H9 (cell line): ENCODE results near the gene SLC9A1. TPM values are rescaled to one million over a fixed set of nuclear protein-coding genes. Genes with fewer than 3 reads are reported as not detected.

Source experiments
- DNase-seq: peaks from one replicate; pipeline ENCODE4 v3.0.0-alpha.2; 2017
- H2AFZ ChIP-seq: one replicate; pipeline ENCODE4 v1.6.1; 2013; ENCODE audit warnings: mild to moderate bottlenecking, low read length, control low read depth, moderate library complexity
- H2AK5ac ChIP-seq: 2 replicates; pipeline ENCODE4 v1.6.1; 2013; ENCODE audit warnings: low read length, control low read depth, mixed read lengths; ENCODE audit not compliant: insufficient read length
- H2BK120ac ChIP-seq: one replicate; pipeline ENCODE4 v1.6.1; 2013; ENCODE audit warnings: low read depth, mild to moderate bottlenecking, low read length, control low read depth, inconsistent platforms; ENCODE audit not compliant: poor library complexity, severe bottlenecking
- H2BK12ac ChIP-seq: 2 replicates; pipeline ENCODE4 v1.6.1; 2013; ENCODE audit warnings: low read length, control low read depth, mixed read lengths, low read depth; ENCODE audit not compliant: insufficient read length
- H2BK15ac ChIP-seq: 2 replicates; pipeline ENCODE4 v1.6.1; 2013; ENCODE audit warnings: low read depth, low read length, control low read depth
- H2BK20ac ChIP-seq: one replicate; pipeline ENCODE4 v1.6.1; 2013; ENCODE audit warnings: low read depth, mild to moderate bottlenecking, low read length, control low read depth, inconsistent platforms; ENCODE audit not compliant: poor library complexity, severe bottlenecking
- H2BK5ac ChIP-seq: 2 replicates; pipeline ENCODE4 v1.6.1; 2013; ENCODE audit warnings: low read length, control low read depth, mixed read lengths; ENCODE audit not compliant: insufficient read length
- H3K14ac ChIP-seq: 2 replicates; pipeline ENCODE4 v1.6.1; 2013; ENCODE audit warnings: low read length, control low read depth; ENCODE audit not compliant: insufficient read depth
- H3K18ac ChIP-seq: 2 replicates; pipeline ENCODE4 v1.6.1; 2013; ENCODE audit warnings: low read depth, mild to moderate bottlenecking, mixed read lengths, low read length, control low read depth; ENCODE audit not compliant: insufficient read length
- H3K23ac ChIP-seq: 2 replicates; pipeline ENCODE4 v1.6.1; 2013; ENCODE audit warnings: low read length, control low read depth, mixed read lengths, low read depth; ENCODE audit not compliant: insufficient read length
- H3K23me2 ChIP-seq: 2 replicates; pipeline ENCODE4 v1.6.1; 2013; ENCODE audit warnings: low read depth, mild to moderate bottlenecking, mixed read lengths, low read length, control low read depth; ENCODE audit not compliant: insufficient read length, poor library complexity, severe bottlenecking
- H3K27ac ChIP-seq: 2 replicates; pipeline ENCODE4 v1.5.1; 2013; ENCODE audit warnings: low read length, control low read depth, mixed read lengths, low read depth; ENCODE audit not compliant: insufficient read length
- H3K27me3 ChIP-seq: 2 replicates; pipeline ENCODE4 v1.6.1; 2013; ENCODE audit warnings: low read length, control low read depth, inconsistent platforms; ENCODE audit not compliant: insufficient read depth
- H3K4ac ChIP-seq: 2 replicates; pipeline ENCODE4 v1.6.1; 2013; ENCODE audit warnings: low read depth, mild to moderate bottlenecking, control low read depth, inconsistent platforms, low read length, moderate library complexity
- H3K4me1 ChIP-seq: 2 replicates; pipeline ENCODE4 v1.6.1; 2013; ENCODE audit warnings: low read length, control low read depth, inconsistent platforms; ENCODE audit not compliant: insufficient read depth
- H3K4me2 ChIP-seq: 2 replicates; pipeline ENCODE4 v1.6.1; 2013; ENCODE audit warnings: low read length, control low read depth, mixed read lengths; ENCODE audit not compliant: insufficient read length, insufficient read depth
- H3K56ac ChIP-seq: 2 replicates; pipeline ENCODE4 v1.6.1; 2013; ENCODE audit warnings: low read depth, mild to moderate bottlenecking, mixed read lengths, low read length, control low read depth; ENCODE audit not compliant: insufficient read length
- H3K79me1 ChIP-seq: 2 replicates; pipeline ENCODE4 v1.6.1; 2013; ENCODE audit warnings: low read depth, mild to moderate bottlenecking, moderate library complexity, low read length, control low read depth, inconsistent platforms; ENCODE audit not compliant: insufficient read depth, poor library complexity, severe bottlenecking
- H3K79me2 ChIP-seq: 2 replicates; pipeline ENCODE4 v1.6.1; 2013; ENCODE audit warnings: low read length, control low read depth, inconsistent platforms; ENCODE audit not compliant: insufficient read depth
- H3K9ac ChIP-seq: 2 replicates; pipeline ENCODE4 v1.6.1; 2013; ENCODE audit warnings: low read length, control low read depth, mixed read lengths; ENCODE audit not compliant: insufficient read length; ENCODE audit errors: extremely low read depth
- H3K9me3 ChIP-seq: one replicate; pipeline ENCODE4 v1.6.1; 2013; ENCODE audit warnings: low read depth, low read length, inconsistent platforms; ENCODE audit not compliant: control insufficient read depth
- H3T11ph ChIP-seq: one replicate; pipeline ENCODE4 v1.6.1; 2013; ENCODE audit warnings: mild to moderate bottlenecking, low read length, control low read depth, inconsistent platforms
- H4K20me1 ChIP-seq: one replicate; pipeline ENCODE4 v1.6.1; 2013; ENCODE audit not compliant: control insufficient read depth, insufficient read length, insufficient read depth
- H4K5ac ChIP-seq: 2 replicates; pipeline ENCODE4 v1.6.1; 2013; ENCODE audit warnings: low read depth, mild to moderate bottlenecking, mixed read lengths, low read length, control low read depth; ENCODE audit not compliant: insufficient read length
- H4K8ac ChIP-seq: replicated peaks from 2 replicates; pipeline ENCODE4 v1.6.1; 2013; ENCODE audit warnings: low read length, control low read depth, mixed read lengths, low read depth; ENCODE audit not compliant: insufficient read length
- H4K91ac ChIP-seq: 2 replicates; pipeline ENCODE4 v1.6.1; 2013; ENCODE audit warnings: low read depth, mild to moderate bottlenecking, moderate library complexity, mixed read lengths, low read length, control low read depth; ENCODE audit not compliant: insufficient read length
- H3K27ac Mint-ChIP-seq, 3 experiments: 2 replicates in 2 of 3; 3 replicates in 1 of 3; pipeline ENCODE4 v1.8.0; 2020 to 2021; ENCODE audit warnings: mixed read lengths in 3 of 3, mild to moderate bottlenecking in 1 of 3, moderate library complexity in 1 of 3
- H3K27me3 Mint-ChIP-seq: 2 replicates; pipeline ENCODE4 v1.8.0; 2021; ENCODE audit warnings: low read depth, mild to moderate bottlenecking, moderate library complexity, mixed read lengths
- H3K36me3 Mint-ChIP-seq, 3 experiments: 2 replicates in 2 of 3; 3 replicates in 1 of 3; pipeline ENCODE4 v1.8.0; 2020 to 2021; ENCODE audit warnings: low read depth in 3 of 3, mixed read lengths in 3 of 3; ENCODE audit not compliant: insufficient read depth in 1 of 3
- H3K4me1 Mint-ChIP-seq, 2 experiments: 2 replicates each; pipeline ENCODE4 v1.8.0; 2020; ENCODE audit warnings: mixed read lengths in 2 of 2
- H3K4me3 Mint-ChIP-seq, 2 experiments: 2 replicates in 1 of 2; 3 replicates in 1 of 2; pipeline ENCODE4 v1.8.0; 2020 to 2021; ENCODE audit warnings: mild to moderate bottlenecking in 2 of 2, mixed read lengths in 2 of 2, moderate library complexity in 1 of 2
- H3K9me3 Mint-ChIP-seq, 2 experiments: 2 replicates in 1 of 2; 3 replicates in 1 of 2; pipeline ENCODE4 v1.8.0; 2020; ENCODE audit warnings: mild to moderate bottlenecking in 2 of 2, mixed read lengths in 2 of 2, moderate library complexity in 1 of 2
- WGBS: extraction: QIAGEN DNeasy Blood & Tissue Kit; methylation state at CpG from one replicate; pipeline ENCODE4 v1.1.7; 2013; ENCODE audit warnings: missing lambda C conversion rate, low lambda C conversion rate, mixed read lengths; ENCODE audit not compliant: insufficient read length; ENCODE audit errors: extremely low coverage; 5-methylcytosine and 5-hydroxymethylcytosine counted together
- total RNA-seq: library from RNA; stranded (reverse); gene quantifications from 2 replicates; pipeline ENCODE4 v1.2.1, GENCODE V29; 2021
- TF ChIP-seq, protein P1 (sequence below): fragments of 200-600 bp; sonication (generic); conservative IDR thresholded peaks from 3 replicates; pipeline ENCODE4 v1.8.0; 2021; ENCODE audit warnings: antibody characterized with exemption, mild to moderate bottlenecking

The SLC9A1 gene
- total RNA-seq, 1 experiment from 2014 or later = 20.8 TPM

DNA sequence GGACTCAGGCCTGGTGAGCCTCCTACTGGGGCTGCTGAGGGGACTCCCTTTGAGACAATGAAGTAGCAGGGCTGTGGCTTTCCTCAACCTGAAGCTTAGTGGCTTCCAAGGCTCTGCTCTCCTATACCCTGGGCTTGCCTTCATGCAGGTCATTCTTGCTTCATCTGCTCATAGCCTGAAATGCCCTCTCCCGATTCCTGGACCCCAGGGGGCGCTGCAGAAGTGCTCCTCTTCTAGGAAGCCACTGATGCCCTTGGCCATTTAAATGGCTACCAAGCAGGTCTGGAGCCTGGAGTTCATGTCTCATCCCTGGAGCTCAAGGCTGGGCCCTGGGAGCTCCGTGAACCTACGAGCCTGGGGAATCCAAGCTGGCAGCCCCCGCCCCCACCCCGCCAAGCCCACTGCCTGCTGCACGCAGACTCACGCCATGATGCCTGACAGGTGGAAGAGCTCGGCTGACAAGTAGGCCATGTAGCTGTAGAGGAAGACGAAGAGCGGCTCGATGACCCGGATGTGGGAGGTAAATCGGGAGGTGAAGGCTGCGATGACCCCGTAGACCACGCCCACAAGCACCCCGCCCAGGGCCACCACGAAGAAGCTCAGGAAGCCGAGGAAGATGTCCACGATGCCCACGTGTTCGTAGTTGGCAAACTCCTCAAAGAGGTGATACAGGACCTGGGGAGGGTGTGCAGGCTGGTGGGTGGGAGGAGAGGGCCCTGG, 45.7 kb downstream of the SLC9A1 start:
- Histone ChIP-seq H3K18ac (no peak overlapping the region), H4K91ac (no peak overlapping the region), H2BK20ac (no peak overlapping the region), H3K9me3 (no peaks in the 10 kb centered on the region), H3K79me1 (no peaks in the 10 kb centered on the region), H3K4me2 (no peak overlapping the region), H2BK12ac (no peak overlapping the region), H2AK5ac (no peak overlapping the region), H3K56ac (no peak overlapping the region), H3K23ac (no peak overlapping the region), H4K8ac (no peak overlapping the region), H3K9ac (no peak overlapping the region), H3K4me1 (no peaks in the 10 kb centered on the region), H2AFZ (no peak overlapping the region), H3K27me3 (no peaks in the 10 kb centered on the region), H3K4ac (no peak overlapping the region), H2BK15ac (no peak overlapping the region), H2BK5ac (no peak overlapping the region), H3K27ac (no peak overlapping the region), H4K5ac (no peak overlapping the region), H3T11ph (no peak overlapping the region), H3K14ac (no peak overlapping the region), H4K20me1 (no peaks in the 10 kb centered on the region), H3K79me2 (no peaks in the 10 kb centered on the region), H3K23me2 (no peaks in the 10 kb centered on the region), H2BK120ac (no peak overlapping the region)
- DNase-seq = peak; percentile 74
- Mint-ChIP-seq H3K27me3 (no peaks in the 10 kb centered on the region; the same call in 1 of the 2 replicates), H3K4me1 (peaks cover 8 to 10% of the 10 kb centered on the region in 2 experiments), H3K4me3 (no peak overlapping the region), H3K27ac (peak overlapping the region in 1 of 3 experiments; percentile 77; a peak in 1 of 7 replicates), H3K9me3 (no peaks in the 10 kb centered on the region), H3K36me3 (peaks cover 4 to 16% (median 14%) of the 10 kb centered on the region in 3 experiments; a peak in 6 of 7 replicates)
- no CpG with 5 or more reads among the region's 23 CpGs for WGBS
- TF ChIP-seq, protein P1, sequence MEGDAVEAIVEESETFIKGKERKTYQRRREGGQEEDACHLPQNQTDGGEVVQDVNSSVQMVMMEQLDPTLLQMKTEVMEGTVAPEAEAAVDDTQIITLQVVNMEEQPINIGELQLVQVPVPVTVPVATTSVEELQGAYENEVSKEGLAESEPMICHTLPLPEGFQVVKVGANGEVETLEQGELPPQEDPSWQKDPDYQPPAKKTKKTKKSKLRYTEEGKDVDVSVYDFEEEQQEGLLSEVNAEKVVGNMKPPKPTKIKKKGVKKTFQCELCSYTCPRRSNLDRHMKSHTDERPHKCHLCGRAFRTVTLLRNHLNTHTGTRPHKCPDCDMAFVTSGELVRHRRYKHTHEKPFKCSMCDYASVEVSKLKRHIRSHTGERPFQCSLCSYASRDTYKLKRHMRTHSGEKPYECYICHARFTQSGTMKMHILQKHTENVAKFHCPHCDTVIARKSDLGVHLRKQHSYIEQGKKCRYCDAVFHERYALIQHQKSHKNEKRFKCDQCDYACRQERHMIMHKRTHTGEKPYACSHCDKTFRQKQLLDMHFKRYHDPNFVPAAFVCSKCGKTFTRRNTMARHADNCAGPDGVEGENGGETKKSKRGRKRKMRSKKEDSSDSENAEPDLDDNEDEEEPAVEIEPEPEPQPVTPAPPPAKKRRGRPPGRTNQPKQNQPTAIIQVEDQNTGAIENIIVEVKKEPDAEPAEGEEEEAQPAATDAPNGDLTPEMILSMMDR = peak; percentile 72
